C4-2B (cell line): ENCODE measurements around the gene TAF11.
"Not testable (repeated sequence)": the region's sequence is repeated elsewhere in the genome, so short reads cannot be mapped to it uniquely, and the experiment has no call there.

Experiments
- H3K27ac ChIP-seq: fragments of 450-650 bp; 2 replicates; pipeline ENCODE4 v1.5.1; 2017
- CTCF ChIP-seq: fragments of 450-650 bp; conservative IDR thresholded peaks from 2 replicates; pipeline ENCODE4 v1.5.1; 2017; ENCODE audit warnings: mild to moderate bottlenecking
- ZFX ChIP-seq: fragments of 450-650 bp; IDR thresholded peaks from 2 replicates; pipeline ENCODE4 v1.6.1; 2017

The TAF11 gene

GRCh38 chr6:34901930-34902329, 14.1 kb upstream of the TAF11 start:
- no peak overlapping the region for H3K27ac ChIP-seq
- no peak for TF ChIP-seq CTCF
- TF ChIP-seq ZFX = no peak

- no peak for TF ChIP-seq CTCF
- TF ChIP-seq ZFX = no peak
These were observed 12.6 kb upstream of the TAF11 start for GRCh38 chr6:34900321-34901031.

GRCh38 chr6:34899748-34900147, 11.9 kb upstream of the TAF11 start:
- H3K27ac ChIP-seq = not testable (repeated sequence)

More at GRCh38 chr6:34900321-34901031, 12.6 kb upstream of the TAF11 start:
- no peak overlapping the region for H3K27ac ChIP-seq

GRCh38 chr6:34897716-34898115, 9.9 kb upstream of the TAF11 start:
- H3K27ac ChIP-seq = no peak overlapping the region
- no peak for TF ChIP-seq CTCF

- TF ChIP-seq ZFX (no peak), CTCF (no peak)
- H3K27ac ChIP-seq = no peak overlapping the region
These were observed 9.3 kb upstream of the TAF11 start for GRCh38 chr6:34897130-34897529.

- TF ChIP-seq CTCF (no peak), ZFX (no peak)
- H3K27ac ChIP-seq = no peak overlapping the region
These were observed 6.9 kb upstream of the TAF11 start for GRCh38 chr6:34894693-34895092.

- H3K27ac ChIP-seq = no peak overlapping the region
- no peak for TF ChIP-seq CTCF
These were observed 3.5 kb upstream of the TAF11 start for GRCh38 chr6:34891296-34891695.

GRCh38 chr6:34890533-34890925, 2.7 kb upstream of the TAF11 start:
- no peak for TF ChIP-seq CTCF
- TF ChIP-seq ZFX = no peak
- H3K27ac ChIP-seq = no peak overlapping the region; the same call in 1 of the 2 replicates
